HG02623 (cell line): ENCODE data around the gene TMEM108.

ENCODE experiments used
- ATAC-seq: cut with Tn5 transposase; IDR thresholded peaks from one replicate; pipeline ENCODE4 v1.9.1; 2021; ENCODE audit warnings: moderate library complexity; ENCODE audit not compliant: unreplicated experiment

TMEM108 gene

DNA sequence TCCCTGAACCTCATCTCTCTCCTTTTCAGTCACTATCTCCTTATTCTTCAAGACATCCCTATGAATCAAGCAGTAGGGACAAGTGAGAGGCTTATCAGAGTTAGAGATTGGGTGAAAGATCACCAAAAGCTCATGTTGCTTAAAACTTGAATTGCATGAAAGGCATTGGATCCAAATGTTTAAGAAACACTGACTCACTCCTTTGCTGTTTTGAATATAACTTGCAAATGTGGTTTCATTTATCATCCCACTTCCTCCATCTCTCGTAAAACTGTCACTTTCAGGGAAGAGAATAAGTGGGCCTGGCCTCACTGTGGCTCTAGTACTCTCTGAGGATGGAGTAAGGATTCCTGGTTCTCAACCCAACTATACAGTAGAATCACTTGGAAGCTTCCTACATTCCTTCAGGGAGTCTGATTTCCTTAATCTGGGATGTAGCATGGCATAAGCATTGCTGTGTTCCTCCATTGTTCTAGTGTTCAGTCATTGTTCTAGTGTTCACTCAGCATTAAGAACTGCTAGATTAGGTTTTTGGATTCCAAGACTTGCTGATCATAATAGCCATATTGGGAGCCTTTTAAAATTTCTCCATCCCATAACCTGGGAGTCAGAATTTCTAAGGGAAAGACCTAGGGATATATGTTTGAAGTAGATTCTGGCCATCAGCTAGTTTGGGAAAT, 171.8 kb downstream of the TMEM108 start:
- no peak for ATAC-seq

DNA sequence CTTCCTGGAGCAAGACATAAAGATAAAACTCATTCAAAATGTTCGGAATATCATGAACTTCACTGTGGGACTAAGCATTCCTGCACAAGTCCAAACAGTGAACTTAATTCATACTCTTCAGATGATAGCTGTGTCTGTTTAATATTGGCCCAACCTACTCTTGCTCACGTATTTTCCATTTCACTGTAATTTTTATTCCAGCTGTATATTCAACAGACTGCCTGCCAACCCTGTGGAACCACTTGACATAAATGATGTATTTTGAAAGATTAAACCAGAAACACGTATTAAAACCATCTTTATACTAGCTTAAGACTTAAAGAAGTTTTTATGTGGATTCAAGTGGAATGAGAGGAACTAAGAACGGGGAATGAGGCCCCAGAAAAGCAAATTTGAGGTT, 172.5 kb downstream of the TMEM108 start:
- ATAC-seq, result no peak

DNA sequence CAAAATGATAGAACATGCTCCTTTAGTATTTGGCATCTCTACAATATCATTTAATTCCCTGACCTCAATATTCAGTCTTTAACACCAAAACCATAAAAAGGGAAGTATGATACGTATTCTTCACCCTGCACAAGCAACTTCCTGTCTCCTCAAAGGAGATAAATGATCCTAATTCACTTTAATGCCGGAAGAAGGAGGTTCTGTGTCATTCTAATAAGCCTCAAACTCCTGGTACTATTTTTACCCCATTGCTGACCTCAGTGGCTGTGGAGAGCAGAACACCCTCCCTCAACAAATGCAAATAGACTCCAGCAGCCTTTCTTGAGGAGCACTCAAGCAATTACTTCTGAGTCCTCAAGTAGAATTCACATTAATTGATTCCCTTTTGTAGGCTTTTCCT, 173.3 kb downstream of the TMEM108 start:
- ATAC-seq, result peak; percentile 93

DNA sequence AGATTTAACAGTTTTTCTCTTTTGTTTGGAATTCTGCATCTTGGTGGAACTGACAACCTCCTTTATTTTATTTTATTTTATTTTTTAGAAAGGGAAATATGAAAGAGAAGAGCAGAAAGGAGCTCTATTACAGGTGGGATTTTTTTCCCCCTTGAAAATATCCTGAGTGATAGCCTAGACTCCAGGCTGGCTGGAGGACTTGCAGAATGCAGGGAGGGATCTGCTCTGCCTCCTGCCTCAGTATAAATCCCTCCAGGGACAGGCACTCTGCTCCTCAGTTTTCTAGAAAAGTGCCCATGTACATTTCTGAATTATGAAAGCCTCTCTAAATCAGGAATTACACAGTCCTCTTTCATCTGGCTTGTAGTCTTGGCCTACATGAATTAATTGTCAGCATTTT, 173.7 kb downstream of the TMEM108 start:
- no peak for ATAC-seq

DNA sequence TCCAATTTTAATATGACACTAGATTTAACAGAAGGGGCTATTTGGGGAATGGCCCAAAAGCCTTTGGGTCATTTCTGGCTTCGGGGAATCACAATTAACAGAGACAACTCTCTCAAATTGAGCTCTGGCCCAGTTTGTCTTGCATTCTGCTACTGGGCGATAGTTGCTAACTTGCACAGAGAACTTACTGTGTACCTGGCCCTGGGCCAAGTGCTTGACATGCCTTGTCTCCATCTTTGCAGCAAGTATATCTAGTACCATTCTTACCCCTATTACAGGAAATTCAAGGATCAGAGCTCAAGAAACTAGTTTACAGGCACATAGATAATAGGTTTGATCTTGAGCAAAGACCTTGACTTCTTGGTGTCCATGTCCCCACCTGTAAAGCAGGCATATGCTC, 175.7 kb downstream of the TMEM108 start:
- ATAC-seq, result no peak

DNA sequence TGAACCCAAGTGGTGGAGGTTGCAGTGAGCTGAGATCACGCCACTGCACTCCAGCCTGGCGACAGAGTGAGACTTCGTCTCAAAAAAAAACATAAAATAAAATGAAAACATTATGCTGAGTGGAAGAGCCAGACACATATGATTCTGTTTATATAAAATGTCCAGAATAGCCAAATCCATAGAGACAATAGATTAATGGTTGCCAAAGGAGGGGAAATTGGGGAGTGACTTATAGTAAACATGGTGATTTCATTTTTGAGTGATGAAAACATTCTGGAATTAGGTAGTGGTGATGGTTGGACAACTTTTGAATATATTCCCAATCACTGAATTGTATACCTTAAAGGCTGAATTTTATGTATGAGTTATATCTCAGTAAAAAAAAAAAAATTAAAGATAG, 189.6 kb downstream of the TMEM108 start:
- ATAC-seq, result no peak

DNA sequence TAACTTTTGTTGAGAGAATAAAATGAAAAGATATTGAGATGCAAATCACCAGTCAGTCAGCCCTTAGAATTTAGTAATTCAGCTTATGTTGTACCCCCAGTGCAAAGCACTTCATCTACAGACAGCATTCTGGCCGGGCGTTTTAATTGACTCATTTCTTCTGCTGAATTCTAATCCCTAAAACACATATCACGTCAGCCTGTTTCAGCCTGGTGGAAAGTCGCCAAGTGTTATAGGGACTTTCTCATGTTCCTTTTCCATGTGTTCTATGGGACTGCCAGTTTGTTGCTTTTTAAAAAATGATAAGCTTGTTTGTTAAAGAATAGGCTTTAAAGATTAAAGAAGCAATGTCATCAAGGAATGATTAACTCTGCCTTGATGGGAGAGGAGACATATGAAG, 192.0 kb downstream of the TMEM108 start:
- no peak for ATAC-seq

DNA sequence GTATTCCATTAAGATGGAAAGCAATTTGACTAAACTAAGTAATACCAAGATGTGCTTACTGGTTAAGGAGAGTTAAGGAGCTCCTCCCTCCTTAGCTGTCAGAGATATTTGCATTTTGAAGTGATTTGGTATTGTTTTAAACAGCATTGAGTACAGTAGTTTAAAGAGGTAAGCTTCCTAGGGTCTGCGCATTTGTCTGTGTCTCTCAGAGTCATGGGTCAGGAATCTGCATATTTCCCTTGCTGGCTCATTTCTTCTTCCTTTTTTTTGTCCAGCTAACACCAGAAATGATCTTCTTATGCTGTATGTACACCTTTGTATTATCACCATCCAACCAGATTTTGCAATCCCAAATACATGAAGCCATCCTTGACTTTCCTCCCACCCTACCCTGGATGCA, 198.7 kb downstream of the TMEM108 start:
- ATAC-seq, result no peak

DNA sequence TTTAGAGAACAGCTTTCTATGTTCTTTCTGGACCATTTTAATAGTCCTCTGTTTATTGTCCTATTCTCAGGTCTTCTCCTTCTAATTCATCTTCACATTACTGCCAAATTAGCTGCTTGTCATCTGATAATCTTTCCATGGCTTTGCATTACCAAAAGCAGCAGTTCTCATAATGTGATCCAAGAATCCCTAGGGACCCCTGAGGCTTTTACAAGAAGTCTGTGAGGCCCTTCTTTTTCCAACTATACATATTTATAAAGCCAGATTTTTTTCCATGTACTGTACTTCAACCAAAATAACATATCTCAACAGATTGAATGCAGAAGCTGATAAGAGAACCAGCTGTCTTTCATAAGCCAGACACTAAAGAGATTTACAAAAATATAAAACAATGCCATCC, 199.2 kb downstream of the TMEM108 start:
- no peak for ATAC-seq

DNA sequence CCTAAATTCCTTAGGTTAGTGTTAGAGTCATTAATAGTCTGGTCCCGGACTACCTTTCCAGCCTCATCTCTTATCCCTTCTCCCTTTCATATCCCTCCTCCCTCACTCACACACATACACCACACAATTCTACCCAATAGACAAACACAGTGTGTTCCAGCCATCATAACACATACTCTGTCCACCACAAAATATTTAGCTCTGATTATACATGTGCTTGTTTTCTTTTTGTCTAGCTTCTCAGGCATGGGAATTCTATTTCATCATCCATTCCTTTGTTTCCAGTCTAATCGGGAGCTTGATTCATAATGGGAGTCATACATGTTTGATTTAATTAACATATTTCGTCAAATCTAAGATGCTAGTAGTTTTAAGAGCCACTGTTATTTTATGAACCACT, 199.8 kb downstream of the TMEM108 start:
- ATAC-seq, result no peak

DNA sequence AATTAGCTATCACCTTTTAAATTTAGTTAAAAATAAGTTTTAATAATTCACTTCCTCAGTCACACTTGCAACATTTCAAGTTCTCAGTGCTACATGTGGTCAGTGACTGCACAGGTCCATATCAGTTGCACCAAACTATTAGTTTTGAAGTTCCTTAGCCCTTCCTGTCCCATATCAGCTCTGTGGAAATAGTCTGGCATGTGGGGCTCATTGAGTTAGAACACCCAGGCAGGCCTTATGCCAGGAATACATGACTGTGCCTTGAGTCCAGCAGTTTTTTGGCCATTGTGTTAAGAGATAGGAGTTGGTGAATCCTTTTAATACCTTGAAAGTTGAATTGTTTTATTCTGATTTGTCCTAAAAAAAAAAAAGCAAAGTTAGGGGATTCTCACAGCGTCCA, 207.9 kb downstream of the TMEM108 start:
- ATAC-seq, result no peak

DNA sequence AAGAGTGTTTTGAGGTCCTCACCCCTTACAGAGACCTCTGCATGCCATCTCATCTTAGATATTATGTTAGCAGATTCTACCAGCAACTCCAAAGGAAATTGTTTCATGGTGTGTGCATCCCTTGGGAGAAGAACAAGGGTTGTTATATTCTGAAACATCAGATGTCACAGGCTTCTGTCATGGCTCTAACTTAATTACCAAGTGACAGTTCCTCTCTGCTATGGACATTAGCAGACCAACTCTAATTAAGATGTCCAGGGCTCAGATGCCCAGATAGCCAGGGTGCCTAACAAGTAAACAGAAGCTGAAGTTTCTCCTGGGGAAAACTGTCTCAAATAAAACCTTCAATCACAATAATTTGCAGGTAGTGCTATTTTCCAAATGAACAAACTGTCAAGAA, 208.6 kb downstream of the TMEM108 start:
- ATAC-seq, result no peak

DNA sequence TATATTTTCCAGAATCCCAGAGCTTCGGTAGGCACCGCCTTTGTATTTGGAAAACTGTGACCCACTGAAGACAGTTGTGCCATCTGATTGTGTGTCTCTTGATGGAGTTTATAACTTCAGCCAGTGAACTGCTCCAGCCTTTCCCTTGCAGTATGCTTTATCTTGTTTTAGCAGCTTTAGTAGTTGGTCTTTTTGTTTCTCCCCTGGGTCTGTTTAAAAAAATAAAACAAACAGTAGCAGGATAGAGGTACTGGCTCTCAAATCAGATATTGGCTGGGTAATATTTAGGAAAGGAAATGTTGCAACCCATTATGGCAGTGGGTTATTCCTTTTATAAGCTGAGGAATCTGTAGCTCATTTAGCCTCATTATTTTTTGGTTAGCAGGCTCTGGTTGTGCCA, 210.2 kb downstream of the TMEM108 start:
- no peak for ATAC-seq

DNA sequence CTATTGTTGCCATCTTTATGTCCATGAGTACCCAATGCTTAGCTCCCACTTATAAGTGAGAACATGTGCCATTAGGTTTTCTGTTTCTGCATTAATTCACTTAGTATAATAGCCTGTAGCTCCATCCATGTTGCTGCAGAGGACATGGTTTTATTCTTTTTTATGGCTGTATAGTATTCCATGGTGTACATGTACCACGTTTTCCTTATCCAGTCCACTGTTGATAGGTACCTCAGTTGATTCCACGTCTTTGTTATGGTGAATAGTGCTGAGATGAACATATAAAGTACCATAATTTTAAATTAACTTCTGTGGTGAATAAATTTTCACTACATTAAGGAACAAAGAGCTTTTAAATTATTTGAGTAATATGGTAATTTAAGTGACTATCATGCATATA, 211.3 kb downstream of the TMEM108 start:
- ATAC-seq, result no peak

DNA sequence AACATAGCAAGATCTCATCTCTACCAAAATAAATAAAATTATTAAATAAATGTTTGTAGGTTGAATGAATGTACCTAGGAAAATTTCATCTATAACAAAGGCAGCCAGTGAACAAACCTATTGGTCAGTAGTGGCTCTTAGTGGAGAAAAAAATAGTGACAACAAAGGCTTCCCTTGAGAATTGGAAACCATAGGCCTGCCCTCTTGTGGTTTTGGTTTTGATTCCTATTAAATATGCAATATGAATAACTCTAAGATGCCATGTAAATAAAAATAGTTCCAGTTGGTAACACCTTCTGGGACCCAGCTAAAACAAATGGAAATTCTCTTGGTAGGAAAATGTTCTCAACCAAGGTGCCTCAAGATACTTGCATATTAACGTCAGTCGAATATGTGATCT, 216.0 kb downstream of the TMEM108 start:
- ATAC-seq, result no peak

DNA sequence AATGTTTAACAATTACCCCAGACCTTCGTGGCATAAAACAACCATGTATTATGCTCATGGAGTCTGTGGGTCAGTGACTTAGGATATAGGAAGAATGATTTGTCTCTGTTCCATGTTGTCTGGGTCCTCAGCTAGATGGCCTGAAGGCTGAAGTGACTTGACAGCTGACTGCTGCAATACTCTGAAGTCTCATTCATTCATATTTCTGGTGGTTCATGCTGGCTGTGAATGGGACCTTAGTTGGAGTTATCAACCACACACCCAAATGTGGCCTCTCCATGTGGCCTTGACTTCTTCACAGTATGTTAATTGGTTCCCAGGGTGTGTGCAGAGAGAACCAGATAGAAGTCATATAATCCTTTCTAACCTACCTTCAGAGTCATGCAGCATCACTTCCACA, 216.5 kb downstream of the TMEM108 start:
- no peak for ATAC-seq

DNA sequence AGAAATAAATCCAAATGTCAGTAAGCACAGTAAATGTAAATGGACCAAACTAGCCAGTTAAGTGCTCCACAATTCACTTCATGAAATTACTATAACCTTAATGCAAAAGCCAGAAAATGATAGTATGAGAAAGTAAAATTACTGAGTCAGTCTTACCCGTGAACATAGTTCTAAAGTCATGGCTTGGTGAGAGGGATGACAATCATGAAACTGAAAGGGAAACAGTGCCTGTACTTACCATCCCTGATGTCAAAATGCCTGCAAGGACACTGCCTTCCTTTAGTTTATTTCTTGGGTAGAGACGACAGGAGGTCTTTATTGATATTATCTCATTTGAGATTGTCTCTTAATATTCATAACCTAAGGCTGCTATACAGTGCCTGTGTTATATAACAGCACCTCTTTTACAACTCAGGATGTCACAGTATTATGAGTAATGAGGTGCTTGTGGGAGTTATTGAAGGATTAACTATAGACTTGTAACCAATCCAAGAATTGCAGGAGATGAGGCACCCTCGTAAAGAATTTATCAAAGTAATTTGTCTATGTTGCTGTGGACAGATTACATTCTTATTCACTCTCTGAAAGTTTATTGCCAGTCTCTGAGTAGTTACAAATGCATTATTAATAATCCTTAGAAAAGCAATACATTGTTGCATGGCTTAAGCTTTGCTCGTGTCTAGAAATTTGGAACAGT, 218.7 kb downstream of the TMEM108 start:
- peak; percentile 70 for ATAC-seq

DNA sequence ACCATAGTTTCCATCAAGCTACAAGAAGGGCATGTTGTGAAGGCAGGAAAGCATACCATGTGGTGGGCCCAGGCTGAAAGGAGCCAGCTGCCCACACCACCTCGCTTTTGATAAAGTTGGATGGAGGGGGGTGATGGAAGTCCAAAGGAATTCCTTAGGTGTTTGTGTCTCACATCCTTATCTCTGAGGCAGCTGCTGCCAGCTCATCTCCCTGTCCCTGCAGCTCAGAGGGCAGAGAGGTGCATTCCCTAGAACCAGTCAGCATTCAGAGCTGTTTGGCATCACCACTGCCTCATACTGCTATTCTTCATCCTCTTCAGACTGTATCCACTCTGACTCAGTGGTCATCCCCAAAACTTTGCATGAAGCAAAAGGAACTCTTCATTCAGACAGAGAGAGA, 220.2 kb downstream of the TMEM108 start:
- ATAC-seq, result no peak

DNA sequence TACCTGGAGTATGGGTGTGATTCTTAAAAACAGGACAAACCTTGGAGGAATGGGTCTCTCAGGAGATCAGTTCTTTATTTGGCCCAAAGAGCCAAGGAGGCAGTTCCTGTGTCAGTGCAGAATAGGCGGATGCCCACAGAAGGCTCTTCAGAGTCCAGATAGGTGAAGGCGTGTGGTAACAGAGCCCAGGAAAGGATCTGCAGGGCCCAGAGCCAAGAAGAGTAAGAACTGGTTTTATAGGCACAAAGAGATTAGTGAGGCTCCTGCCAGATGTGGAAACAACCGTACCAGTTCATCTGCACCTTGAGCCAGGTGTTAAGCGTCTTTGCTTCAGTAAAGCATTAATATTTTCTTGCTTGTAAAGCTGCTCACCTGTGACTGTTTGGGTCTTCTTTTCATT, 221.6 kb downstream of the TMEM108 start:
- ATAC-seq, result no peak

DNA sequence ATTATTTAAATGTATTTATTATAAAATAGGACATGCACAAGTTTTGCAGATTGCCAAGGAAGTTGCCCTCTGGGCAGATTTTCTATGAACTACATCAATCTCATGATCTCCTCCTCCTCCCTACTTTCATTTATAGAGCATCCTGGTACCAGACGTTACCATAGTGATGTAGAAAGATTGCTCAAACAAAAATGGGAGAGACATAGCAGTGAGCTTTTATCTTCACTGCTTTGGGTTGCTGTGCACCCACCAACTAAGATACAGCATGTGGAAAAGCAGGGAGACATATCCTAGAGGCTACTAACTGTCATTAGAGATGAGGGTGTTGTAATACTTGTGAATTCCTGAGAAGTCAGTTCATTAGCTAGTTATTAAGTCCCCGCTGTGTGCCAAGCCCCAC, 224.1 kb downstream of the TMEM108 start:
- ATAC-seq, result no peak

DNA sequence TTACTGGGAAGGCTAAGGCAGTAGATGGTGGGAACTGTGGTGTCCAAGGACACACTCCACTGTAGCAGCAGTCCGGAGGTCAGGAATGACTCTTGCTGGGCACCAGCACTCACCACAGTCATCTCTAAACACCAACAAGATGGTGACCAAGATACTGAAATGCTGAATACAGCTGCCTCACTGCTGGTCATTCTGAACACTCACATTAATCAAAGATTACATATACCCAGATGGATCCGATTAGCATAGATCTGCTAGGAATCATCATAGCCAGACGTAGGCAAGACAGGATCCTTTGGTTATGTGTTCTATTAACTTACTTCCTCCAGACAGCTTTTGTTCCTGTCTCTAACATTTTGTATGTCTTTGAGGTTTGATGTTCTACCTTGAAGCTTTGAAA, 226.7 kb downstream of the TMEM108 start:
- ATAC-seq, result no peak

DNA sequence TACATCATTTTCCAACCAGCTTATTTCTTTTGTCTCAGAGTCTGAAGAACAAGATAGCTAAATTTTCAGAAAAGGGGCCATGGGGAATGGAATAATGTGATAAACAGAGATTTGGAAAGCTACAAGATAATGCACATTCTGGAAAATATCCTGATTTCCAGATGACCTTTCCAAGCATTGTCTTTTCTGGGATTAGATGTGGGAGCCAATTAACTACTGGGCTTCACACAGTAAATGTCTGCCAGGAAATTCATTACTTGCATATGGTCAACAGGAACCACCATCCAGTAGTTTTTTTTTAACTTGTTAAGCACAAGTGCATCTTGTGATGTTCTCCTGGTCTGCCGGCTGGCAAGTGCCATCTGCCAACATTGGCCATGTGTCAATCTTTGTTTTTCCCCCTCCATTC, 230.5 kb downstream of the TMEM108 start:
- no peak for ATAC-seq

DNA sequence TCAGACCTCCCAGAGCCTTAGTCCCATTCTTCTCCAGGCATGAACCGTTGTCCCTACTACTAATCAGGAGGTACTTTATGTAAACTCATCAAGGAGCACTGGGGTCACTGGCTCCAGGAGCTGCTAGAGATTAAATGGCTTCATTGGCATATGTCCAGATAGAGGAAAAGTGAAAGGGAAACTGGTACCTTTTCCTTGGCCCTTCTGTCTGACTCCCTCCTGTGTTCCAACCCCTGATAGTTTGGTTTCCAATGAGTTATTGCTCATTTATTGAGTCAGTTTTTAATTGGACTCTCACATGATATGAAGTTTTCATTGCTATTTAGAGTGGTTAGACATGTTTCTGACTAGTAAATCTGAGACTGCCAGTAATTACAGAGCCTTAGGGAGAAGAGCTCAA, 231.2 kb downstream of the TMEM108 start:
- no peak for ATAC-seq
